OCI-LY1 (cell line): ENCODE measurements around the gene HSPBAP1.

Source experiments
- H2AFZ ChIP-seq: fragments of 200-600 bp; sonication (generic), shearing (Covaris generic); 2 replicates; pipeline ENCODE4 v1.6.0; 2014; ENCODE audit warnings: antibody characterized with exemption, mild to moderate bottlenecking, low read length
- H3F3A ChIP-seq: fragments of 200-600 bp; sonication (generic), shearing (Covaris generic); 2 replicates; pipeline ENCODE4 v1.6.0; 2014; ENCODE audit warnings: mild to moderate bottlenecking, antibody characterized with exemption, low read length, moderate library complexity; ENCODE audit not compliant: insufficient read depth
- H3K27ac ChIP-seq: fragments of 200-600 bp; sonication (generic); 2 replicates; pipeline ENCODE4 v1.5.1; 2014; ENCODE audit warnings: low read length, mixed run types, mild to moderate bottlenecking, low read depth; ENCODE audit not compliant: poor library complexity, severe bottlenecking
- H3K27me3 ChIP-seq: fragments of 200-600 bp; sonication (generic); 2 replicates; pipeline ENCODE4 v1.6.0; 2014; ENCODE audit warnings: antibody characterized with exemption, mild to moderate bottlenecking, low read length, moderate library complexity; ENCODE audit not compliant: insufficient read depth
- H3K36me3 ChIP-seq: fragments of 200-600 bp; sonication (generic); 2 replicates; pipeline ENCODE4 v1.6.1; 2014; ENCODE audit warnings: mild to moderate bottlenecking, antibody characterized with exemption, low read length, moderate library complexity, mixed read lengths; ENCODE audit not compliant: insufficient read depth
- H3K4me1 ChIP-seq: fragments of 200-600 bp; sonication (generic); 2 replicates; pipeline ENCODE4 v1.5.1; 2014; ENCODE audit warnings: mild to moderate bottlenecking, low read length, moderate library complexity; ENCODE audit not compliant: insufficient read depth, severe bottlenecking
- H3K4me2 ChIP-seq: fragments of 200-600 bp; sonication (generic), shearing (Covaris generic); 2 replicates; pipeline ENCODE4 v1.6.1; 2014; ENCODE audit warnings: low read length
- H3K4me3 ChIP-seq: fragments of 200-600 bp; sonication (generic); 2 replicates; pipeline ENCODE4 v1.5.1; 2014; ENCODE audit warnings: low read length, low read depth, mild to moderate bottlenecking, mixed read lengths; ENCODE audit not compliant: poor library complexity, severe bottlenecking
- H3K79me2 ChIP-seq: fragments of 200-600 bp; shearing (Covaris generic); 2 replicates; pipeline ENCODE4 v1.6.1; 2016; ENCODE audit warnings: mixed run types, low read length, mixed read lengths; ENCODE audit not compliant: insufficient read depth
- H3K9ac ChIP-seq: fragments of 200-600 bp; sonication (generic), shearing (Covaris generic); 2 replicates; pipeline ENCODE4 v1.6.1; 2014; ENCODE audit warnings: mild to moderate bottlenecking, low read length, mixed read lengths
- H3K9me2 ChIP-seq: fragments of 200-600 bp; sonication (generic), shearing (Covaris generic); 2 replicates; pipeline ENCODE4 v1.6.1; 2014; ENCODE audit warnings: low read depth, mild to moderate bottlenecking, low read length, mixed read lengths
- H3K9me3 ChIP-seq: fragments of 200-600 bp; shearing (Covaris generic); 2 replicates; pipeline ENCODE4 v1.6.1; 2014; ENCODE audit warnings: low read length, mixed read lengths
- H4K20me1 ChIP-seq: fragments of 200-600 bp; sonication (generic), shearing (Covaris generic); 2 replicates; pipeline ENCODE4 v1.6.0; 2016; ENCODE audit warnings: mild to moderate bottlenecking, low read length; ENCODE audit not compliant: insufficient read depth
- CTCF ChIP-seq: fragments of 200-600 bp; sonication (generic), shearing (Covaris generic); IDR thresholded peaks from 2 replicates; pipeline ENCODE4 v1.5.1; 2017; ENCODE audit warnings: mild to moderate bottlenecking, antibody characterized with exemption, low read length, moderate library complexity, mixed read lengths
- EZH2 ChIP-seq: fragments of 200-600 bp; sonication (generic), shearing (Covaris generic); IDR thresholded peaks from 2 replicates; pipeline ENCODE4 v1.8.0; 2017; ENCODE audit warnings: borderline replicate concordance, mixed run types, mild to moderate bottlenecking, antibody characterized with exemption, low read length, moderate library complexity, mixed read lengths

HSPBAP1 gene

GRCh38 chr3:122787872-122788271, 5.8 kb downstream of the HSPBAP1 start:
- Histone ChIP-seq H4K20me1 (no peaks in the 10 kb centered on the region), H3K27me3 (no peaks in the 10 kb centered on the region), H3K79me2 (peaks cover 4% of the 10 kb centered on the region), H3K27ac (no peak overlapping the region), H3K9me3 (no peaks in the 10 kb centered on the region), H3K9ac (no peak overlapping the region), H2AFZ (no peak overlapping the region), H3F3A (no peaks in the 10 kb centered on the region), H3K4me2 (no peak overlapping the region), H3K4me3 (no peak overlapping the region), H3K36me3 (peaks cover 4% of the 10 kb centered on the region; the same call in 1 of the 2 replicates), H3K4me1 (peaks cover 30% of the 10 kb centered on the region), H3K9me2 (no peaks in the 10 kb centered on the region)
- TF ChIP-seq CTCF (no peak), EZH2 (no peak)

- TF ChIP-seq CTCF (no peak), EZH2 (no peak)
- no peaks in the 10 kb centered on the region for H4K20me1 ChIP-seq
- H3K4me1 ChIP-seq, result peaks cover 16% of the 10 kb centered on the region
- H3K9me3 ChIP-seq, result no peaks in the 10 kb centered on the region
- no peaks in the 10 kb centered on the region for H3K27me3 ChIP-seq
- peaks cover 4% of the 10 kb centered on the region for H3K79me2 ChIP-seq
- no peak overlapping the region for H3K27ac ChIP-seq
- H3K4me2 ChIP-seq, result no peak overlapping the region
- no peak overlapping the region for H3K9ac ChIP-seq
- peaks cover 4% of the 10 kb centered on the region; the same call in 1 of the 2 replicates for H3K36me3 ChIP-seq
- H2AFZ ChIP-seq, result no peak overlapping the region
- no peak overlapping the region for H3K4me3 ChIP-seq
- no peaks in the 10 kb centered on the region for H3F3A ChIP-seq
- H3K9me2 ChIP-seq, result no peaks in the 10 kb centered on the region
These were observed 7.6 kb downstream of the HSPBAP1 start for GRCh38 chr3:122786066-122786465.

GRCh38 chr3:122785231-122785630, 8.4 kb downstream of the HSPBAP1 start:
- Histone ChIP-seq H3K4me3 (no peak overlapping the region), H3F3A (no peaks in the 10 kb centered on the region), H3K27ac (no peak overlapping the region), H3K79me2 (peaks cover 4% of the 10 kb centered on the region), H3K9ac (no peak overlapping the region), H3K9me2 (no peaks in the 10 kb centered on the region), H3K9me3 (no peaks in the 10 kb centered on the region), H3K36me3 (peaks cover 4% of the 10 kb centered on the region; the same call in 1 of the 2 replicates), H3K27me3 (no peaks in the 10 kb centered on the region), H3K4me2 (no peak overlapping the region), H4K20me1 (no peaks in the 10 kb centered on the region), H3K4me1 (peaks cover 11% of the 10 kb centered on the region), H2AFZ (no peak overlapping the region)
- TF ChIP-seq CTCF (no peak), EZH2 (no peak)
